Stimulated activated CD8-positive, alpha-beta memory T cell treated with anti-CD3 and anti-CD28 coated beads, Interleukin-15, amount 100 ng/mL, for 4 hours (primary cell): ENCODE measurements around the gene HLA-B.
A peak's percentile ranks its signal among the peaks of the same experiment; 100 is the strongest.

Experiments
- DNase-seq, 2 donors: peaks; one replicate each; pipeline ENCODE4 v3.0.0-alpha.2; 2020; ENCODE audit warnings: low read depth in 2 of 2

Gene HLA-B

DNA sequence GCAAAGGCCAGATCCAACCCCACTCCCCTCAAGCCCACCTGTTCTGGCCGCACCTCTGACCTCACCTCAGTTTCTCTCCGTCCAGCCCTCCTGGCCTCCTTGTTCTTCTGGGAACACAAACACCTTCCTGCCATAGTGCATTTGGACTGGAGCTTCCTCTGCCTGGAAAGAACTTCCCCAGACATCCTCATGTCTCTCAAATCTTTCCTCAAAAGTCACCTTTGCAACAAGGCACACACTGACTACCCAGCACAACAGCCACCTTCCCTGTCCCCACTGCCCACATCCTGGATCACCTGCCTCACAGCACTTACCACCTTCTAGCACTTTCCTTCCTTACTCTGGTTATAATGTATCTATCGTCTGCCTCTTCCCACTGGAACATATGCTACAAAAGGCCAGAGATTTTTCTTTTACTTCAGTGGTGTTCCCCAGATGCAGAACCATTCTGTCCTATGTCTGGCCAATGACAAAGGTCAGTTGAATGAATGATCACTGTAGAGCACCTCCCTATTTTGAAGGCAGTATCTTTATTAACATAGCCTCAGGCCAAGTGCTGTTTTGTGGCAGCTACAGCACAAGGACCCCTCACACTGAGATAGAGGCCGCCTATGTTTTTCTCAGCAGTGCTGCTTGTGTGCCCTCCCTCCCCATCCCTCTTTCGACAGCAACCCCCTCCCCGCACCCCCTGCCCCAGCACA lies 4.1 kb downstream of the HLA-B start:
- DNase-seq = no peak

DNA sequence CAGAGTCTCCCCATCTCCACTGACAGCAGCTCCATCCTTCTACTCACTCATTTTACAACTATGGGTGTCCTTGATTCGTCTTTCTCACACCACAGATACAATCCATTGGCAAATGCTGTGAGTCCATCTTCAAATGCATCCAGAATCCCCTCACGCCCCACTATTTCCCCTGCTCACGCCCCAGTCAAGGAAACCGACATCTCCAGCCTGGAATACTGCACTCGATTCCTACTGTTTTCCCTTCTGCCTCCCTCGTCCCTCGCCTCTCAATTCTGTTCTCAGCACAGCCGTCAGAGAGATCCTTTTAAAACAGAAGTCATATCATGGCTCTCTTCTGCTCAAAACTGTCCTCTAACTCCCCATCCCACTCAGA lies 4.7 kb downstream of the HLA-B start:
- no peak for DNase-seq

DNA sequence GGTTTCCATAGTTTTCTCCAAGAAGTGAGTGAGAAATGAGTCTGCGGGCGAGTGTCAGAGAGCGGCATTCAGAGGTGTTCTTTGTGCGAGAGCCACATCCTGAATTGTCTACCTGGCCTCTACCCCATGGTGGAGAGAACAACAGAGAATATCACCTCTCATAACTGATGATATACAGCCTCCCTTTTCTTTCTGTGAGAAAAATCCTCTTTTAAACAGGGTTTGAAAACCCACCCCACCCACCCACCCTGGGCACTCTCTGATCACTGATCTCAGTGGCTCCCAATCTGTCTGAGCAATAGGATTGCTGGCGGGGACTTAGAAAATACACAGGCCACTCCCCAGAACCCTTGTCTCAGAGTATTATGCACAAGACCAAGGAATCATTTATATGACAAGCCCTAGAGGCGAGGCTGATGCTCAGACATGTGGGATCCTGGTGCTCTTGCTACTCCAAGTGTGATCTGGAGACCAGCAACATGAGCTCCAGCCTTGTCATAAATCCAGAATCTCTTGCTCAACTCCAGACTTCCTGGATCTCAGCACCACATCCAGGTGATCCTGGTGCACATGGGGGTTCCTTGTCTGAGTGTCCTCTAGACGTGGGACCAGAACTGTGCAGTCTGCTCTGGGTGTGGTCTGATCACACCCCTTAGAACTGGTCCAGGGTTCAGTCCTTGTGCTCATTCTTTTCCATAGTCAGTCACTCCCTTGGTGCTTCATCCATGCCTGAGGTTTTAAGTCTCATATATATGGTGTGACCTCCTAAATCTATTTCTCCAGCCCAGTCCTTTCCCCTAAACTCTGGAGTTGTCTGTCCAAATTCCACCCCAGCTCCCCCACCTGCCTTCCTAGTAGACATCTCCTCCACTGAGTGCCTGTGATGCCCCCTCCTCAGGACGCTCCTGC lies 5.3 kb downstream of the HLA-B start:
- DNase-seq = no peak

DNA sequence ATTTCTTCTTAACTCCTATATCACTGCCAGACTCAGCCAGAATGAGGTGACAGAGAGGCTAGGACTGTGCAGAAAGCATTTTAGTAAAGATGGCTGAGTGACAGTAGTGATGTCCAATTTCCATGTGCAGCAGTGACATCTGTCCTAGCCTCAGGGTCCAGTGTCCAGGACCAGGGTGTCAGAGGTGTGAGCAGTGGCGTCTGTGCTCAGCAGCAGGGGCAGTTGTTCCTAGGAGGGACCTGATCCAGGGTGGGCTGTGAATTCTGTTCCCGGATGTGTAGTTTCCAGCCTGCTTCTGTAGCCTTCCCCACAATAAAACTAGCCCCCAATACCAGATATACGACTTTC lies 6.0 kb downstream of the HLA-B start:
- no peak for DNase-seq

DNA sequence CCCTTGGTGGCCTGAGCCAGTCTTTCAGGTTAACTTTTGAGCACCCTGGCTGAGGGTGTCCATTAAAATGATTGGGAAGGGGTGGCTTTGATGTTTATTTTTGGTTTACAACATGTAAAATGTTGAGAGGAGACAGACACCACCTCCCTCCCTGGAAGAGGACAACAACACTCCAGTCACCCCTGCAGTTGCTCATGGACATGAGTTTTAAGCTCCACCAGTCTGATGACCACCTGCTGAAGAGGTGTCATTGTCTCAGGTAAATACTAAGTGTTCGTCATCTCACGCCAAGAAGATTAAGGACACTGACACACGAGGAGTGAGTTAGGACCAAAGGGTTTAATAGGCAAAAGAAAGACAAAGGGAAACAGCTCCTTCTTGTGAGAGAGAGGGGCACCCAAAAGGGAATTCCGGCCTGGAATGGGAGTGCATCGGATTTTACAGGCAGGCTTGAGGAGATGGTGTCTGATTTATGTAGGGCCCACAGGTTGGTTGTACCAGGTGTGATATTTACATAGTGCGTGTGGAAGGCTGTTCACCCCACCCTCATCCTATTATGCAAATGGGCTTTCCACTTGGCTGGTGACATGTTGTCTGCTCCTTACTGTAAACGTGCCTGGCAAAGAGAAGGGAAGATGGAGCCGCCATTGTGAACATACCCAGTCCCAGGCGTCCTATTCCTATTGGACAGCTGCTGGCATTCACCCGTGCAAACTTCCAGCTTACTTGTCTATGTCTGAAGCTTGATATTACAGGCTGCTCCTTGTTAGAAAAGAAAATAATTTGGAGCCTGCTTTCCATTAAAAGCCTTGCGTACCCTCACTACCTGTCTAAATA lies 6.6 kb downstream of the HLA-B start:
- DNase-seq = no peak

DNA sequence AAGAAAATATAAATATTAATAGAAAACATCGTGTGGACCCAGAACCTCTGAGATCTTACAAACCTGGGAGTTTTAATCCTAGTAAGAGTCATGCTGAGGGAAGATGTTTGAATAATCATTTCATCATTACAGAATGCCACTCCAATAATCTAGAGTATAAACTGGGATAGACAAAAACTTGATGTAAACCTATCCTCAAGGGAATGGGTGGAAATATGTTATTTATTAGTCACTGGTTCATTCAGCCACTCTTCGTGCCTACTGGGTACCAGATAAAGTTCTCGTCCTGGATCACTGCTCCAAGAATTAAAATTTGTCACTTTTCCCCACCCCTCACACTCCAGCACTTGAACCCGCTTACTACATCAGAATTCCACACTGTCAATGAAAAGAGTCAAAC lies 7.7 kb downstream of the HLA-B start:
- DNase-seq = no peak

DNA sequence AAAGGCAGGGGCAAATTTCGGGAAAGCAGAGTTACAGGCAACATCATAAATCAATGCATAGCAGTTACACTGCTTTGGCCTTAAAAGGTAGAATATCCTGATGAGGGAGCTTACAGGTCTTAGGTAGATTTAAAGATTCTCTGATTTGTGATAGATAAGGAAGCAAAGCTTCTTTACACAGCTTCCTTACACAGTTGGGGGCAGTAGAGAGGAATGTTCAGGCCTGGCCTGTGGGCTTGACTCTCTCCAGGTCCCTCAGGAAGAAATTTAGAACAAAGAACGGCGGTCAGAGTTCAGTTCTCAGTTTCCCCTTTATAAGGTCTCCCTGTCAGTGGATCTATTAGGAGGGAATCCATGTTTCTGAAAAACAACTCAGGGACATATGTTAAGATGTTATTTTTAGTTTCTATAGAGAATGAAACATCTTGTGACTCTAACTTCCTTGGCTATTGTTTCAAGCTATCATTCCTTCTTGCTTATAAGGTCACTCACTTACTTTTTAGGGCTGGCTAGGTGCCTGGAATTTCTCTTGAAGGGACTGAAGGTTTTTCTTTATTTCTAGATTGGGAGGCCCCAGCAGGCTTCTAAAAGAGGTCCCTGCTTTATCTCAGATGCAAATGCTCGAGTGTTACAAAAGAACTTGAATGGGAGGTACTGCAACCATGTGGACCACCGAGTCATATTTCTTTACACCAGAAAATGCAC lies 11.8 kb downstream of the HLA-B start:
- DNase-seq = no peak

DNA sequence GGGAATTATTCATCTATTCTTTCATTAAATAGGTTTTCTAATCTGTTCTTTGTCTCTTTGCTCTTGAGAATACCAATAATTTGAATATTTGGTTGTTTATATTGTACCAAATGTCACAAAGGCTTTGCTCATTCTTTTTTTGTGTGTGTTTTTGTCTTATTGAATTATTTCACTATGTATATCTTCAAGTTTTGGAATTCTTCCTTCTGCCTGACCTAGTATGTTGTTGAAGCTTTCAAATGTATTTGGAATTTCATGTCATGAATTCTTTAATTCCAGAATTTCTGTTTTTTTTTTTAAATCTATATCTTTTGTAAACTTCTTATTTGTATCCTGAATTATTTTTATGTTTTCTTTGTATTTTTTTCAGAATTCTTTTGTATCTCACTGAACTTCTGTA lies 16.8 kb downstream of the HLA-B start:
- no peak for DNase-seq

DNA sequence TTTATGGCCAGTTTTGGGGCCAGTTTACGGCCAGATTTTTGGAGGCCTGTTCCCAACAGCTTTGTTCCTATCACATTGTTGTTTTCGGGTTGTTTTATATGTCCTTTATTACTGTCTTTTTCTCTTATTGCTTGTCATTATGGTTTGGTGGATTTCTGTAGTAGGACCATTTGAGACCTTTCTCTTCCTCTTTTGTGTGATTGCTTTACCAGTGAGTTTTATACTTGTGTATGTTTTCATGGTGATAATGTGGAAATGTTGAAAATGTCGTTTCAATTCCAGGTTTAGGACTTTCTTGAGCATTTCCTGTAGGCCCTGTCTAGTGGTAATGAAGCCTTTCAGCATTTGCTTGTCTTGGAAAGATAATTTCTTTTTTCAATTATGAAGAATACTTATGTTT lies 17.8 kb downstream of the HLA-B start:
- no peak for DNase-seq

DNA sequence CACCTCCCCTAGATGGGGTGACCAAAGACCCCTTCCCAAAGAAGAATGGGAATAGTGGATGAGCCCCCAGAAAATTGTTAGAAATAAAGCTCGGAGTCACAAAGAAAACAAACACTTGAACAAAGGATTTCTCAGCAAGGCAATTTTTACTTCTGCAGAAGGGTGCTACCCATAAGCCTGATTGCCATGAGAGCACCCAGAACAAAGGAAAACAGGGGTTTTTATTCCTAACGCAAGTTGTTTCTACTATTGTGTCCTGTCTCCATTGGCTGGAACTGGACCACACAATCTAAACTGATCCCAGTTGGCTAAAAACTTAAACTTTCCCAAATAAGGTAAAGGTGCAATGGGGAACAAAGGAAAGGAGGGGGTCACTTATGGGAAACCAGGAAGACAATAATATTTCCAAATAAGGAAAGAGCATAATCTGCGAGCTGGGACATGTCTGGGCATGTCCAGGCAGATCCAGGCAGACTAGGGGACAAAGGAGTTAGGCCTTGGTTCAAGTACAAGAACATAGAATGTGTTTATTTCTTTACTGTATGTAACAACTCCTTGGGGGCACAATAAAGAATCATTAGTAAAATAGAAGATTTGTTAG lies 20.0 kb downstream of the HLA-B start:
- no peak for DNase-seq

DNA sequence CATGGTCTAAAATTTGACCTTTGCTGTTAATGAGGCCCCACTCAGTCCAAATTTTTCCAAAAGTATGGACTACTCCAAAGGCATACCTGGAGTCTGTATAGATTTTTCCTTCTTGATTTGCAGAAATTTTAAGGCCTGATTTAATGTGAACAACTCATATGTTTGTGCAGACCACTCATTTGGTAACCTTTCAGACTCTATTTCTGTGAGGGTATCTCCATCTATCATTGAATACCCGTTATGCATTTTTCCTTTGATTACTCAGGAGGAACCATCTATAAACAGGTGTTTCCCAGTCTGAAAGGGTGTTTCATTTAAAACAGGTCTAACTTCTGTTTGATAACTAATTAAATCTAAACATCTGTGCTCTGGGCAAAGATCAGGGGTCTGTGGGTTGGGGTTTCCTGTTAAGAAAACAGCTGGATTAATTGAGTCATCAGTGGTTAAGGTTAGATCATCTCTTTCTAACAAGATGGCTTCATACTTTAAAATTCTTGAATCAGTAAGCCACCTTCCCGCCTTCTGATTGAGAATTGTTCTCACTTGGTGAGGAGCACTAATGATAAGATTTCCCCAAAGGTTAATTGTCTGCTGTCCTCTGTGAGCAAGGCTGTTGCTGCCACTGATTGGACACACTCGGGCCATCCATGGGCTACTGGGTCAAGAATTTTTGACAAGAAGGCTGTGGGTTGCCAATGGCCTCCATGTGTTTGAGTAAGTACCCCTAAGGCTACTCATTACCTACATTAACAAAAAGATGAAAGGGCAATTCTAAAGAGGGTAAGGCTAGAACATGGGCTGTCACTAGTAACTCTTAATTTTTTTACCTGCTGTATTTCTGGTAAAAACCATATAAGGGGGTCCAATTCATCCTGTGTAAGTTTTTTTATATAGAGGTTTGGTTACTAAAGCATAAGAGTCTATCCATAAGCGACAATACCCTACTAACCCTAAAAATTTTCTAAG lies 24.1 kb downstream of the HLA-B start:
- no peak for DNase-seq

DNA sequence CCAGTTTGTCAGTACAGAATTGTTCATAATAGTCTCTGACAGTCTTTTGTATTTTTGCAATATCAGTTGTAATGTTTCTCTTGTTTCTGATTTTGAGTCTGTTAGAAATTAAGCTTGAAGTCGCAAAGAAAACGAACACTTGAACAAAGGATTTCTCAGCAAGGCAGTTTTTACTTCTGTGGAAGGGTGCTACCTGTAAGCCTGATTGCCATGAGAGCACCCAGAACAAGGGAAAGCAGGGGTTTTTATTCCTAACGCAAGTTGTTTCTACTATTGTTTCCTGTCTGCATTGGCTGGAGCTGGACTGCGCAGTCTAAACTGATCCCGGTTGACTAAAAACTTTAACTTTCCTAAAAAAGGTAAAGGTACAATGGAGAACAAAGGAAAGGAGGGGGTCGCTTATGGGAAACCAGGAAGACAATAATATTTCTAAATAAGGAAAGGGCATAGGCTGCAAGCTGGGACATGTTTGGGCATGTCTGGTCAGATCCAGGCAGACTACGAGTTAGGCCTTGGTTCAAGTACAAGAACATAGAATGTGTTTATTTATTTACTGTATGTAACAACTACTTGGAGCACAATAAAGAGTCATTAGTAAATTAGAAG lies 28.5 kb downstream of the HLA-B start:
- DNase-seq = no peak

DNA sequence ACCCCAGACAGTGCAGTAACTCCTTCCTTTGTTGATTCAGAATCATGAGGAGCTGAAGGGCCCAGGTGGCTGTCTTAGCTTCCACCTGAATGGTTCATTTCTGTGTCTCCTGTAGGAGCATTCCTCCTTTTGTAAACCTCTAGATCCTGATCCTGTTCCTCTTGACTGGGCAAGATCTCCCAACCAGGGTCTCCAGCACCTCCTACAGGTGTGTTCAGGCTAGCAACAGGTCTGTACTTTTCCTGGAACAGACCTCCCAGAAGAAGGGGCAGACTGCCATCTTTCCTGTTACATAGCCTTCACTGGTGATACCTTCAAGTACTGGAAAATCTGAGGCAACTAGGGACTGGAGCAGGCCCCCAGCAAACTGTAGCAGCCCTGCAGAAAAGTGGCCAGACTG lies 35.2 kb downstream of the HLA-B start:
- DNase-seq = no peak

DNA sequence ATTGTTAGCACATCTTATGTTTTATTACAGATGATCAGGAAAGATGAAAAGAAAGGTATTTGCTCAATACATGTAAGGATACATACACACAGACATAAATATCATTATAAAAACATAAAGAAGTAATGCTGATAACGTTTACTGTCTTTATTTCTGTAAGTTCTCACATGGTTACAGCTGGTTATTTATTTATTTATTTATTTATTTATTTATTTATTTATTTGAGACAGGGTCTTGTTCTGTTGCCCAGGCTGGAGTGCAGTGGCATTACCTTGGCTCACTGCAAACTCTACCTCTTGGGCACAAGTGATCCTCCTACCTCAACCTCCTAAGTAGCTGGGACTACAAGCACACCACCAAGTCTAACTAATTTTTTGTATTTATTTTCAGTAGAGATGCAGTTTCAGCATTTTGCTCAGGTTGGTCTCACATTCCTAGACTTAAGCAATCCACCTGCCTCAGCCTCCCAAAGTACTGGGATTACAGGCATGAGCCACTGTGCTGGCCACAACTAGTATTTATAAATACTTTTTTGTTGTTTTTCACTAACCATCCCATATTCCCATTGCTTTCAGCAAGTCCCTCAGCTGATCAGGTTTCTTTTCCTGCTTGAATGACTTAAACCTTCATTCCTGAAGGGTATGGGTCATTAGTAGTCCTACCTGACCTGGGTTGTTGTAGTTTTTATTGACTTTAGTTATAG lies 35.8 kb downstream of the HLA-B start:
- no peak for DNase-seq

DNA sequence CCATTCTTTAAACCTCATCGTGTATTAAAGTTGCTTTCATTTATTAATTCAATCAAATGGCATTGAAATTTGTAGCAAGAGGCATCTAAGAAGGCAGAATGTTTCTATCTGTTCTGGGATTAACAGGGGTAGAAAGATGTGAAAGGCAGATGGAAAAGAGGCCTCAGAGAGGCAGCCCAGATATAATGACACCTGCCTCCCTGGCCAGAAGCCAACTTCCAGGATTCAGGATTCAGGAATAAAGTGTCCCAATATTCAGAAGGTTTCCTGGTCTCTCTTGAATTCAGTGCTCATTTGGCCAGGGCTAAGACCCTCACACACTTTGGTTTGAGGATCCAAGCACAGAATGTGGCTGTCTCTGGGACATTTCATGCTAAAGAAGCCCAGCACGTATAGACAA lies 39.9 kb downstream of the HLA-B start:
- DNase-seq = no peak

DNA sequence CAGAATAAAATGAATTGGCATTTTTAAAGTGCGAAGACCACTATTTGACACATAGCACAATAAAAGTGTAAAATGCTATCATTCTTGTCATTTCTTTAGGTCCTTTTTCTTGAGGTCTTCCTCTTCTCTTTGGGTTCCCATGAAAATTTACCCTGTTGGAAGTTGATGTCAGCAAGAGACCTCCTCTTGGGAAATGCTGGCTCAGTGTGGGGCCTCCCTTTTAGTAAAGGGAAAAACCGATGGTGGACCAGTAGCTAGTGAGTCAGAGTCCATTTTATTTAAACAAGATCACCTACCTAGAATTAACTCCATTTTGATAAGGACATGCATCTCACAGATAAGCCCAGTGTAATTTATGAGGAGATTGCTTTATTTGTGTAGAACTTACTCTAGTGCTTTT lies 47.3 kb downstream of the HLA-B start:
- no peak for DNase-seq

DNA sequence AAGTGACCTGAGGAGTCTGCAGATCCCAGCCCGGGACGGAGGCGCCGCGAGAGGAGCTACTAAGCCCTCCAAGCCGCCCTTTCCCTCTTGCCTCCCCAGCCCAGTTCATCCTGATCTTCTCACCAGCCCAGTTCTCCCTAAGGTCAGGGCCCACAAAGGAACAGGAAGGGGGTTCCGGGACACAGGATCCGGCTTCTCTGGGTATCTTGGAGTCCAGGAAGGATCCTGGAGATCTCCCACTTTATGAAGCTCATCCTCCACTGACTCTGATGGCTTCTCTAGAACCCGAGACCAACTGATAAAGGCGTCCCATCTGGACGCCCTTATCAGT lies 48.2 kb downstream of the HLA-B start:
- no peak for DNase-seq

DNA sequence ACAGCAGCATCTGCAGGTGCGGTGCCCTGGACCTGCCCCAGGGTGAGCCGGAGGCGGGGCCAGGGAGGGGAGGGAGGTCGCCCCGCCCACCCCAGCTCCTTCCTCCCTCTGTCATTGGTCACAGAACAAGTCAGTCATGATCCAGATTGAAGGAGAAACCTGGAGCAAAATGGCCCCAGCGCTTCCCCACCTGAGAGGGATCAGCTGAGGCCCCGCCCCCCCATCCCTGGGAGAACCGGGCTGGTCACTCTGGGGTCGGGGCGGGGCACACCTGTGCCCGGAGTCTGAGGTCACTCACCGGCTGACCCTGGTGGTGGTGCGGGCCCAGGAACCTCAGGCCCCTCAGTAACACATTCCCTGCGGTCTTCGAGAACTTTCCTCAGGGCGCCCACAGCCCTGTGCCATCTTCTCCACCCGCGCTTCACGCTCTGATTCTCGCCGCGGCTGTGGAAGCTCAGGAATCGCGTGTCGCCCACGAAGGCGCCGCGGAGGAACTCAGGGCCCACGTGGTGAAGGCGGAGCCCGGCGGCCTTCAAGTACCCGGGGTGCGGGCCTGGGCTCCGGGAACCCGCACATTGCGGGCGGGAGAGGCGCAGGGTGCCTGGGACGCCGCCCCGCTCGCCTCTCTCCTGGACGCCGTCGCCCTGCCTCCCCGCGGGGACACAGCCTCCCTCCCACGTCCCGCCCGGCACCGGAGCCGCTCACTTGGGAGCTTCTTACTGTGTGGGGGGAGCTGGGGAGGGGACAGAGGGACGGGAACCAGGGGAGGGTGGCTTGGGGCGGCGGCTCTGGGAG lies 48.7 kb downstream of the HLA-B start:
- peak; percentile 38 to 58 for DNase-seq

DNA sequence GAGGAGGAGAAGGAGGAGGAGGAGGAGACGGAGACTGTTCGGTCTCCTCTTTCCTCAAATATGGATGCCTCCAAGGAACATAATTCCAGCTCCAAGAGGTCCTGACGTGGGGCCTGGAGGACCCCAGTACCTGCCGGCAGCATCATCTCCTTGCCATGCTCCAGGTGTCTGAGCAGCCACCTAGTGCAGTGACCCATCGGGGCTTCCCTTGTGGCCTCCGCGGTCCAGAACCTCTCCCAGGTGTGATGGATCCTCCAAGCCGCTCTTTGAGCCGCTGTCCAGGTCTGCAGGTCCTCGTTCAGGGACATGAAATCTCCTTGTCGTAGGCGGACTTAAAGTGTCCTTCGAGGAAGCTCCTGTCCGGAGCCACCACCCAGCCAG lies 49.3 kb downstream of the HLA-B start:
- DNase-seq = no peak
